Stimulated activated CD4-positive, alpha-beta T cell treated with anti-CD3 and anti-CD28 coated beads, Interleukin-1b, Interleukin-23, amount 100 ng/mL, for 24 hours (primary cell): Measurements from ENCODE around the gene SEPTIN11.

ENCODE experiments used
- DNase-seq, 4 experiments: peaks; one replicate each; pipeline ENCODE4 v3.0.0-alpha.2; 2020; ENCODE audit warnings: low read depth in 4 of 4, low spot score in 1 of 4

SEPTIN11 gene

DNA sequence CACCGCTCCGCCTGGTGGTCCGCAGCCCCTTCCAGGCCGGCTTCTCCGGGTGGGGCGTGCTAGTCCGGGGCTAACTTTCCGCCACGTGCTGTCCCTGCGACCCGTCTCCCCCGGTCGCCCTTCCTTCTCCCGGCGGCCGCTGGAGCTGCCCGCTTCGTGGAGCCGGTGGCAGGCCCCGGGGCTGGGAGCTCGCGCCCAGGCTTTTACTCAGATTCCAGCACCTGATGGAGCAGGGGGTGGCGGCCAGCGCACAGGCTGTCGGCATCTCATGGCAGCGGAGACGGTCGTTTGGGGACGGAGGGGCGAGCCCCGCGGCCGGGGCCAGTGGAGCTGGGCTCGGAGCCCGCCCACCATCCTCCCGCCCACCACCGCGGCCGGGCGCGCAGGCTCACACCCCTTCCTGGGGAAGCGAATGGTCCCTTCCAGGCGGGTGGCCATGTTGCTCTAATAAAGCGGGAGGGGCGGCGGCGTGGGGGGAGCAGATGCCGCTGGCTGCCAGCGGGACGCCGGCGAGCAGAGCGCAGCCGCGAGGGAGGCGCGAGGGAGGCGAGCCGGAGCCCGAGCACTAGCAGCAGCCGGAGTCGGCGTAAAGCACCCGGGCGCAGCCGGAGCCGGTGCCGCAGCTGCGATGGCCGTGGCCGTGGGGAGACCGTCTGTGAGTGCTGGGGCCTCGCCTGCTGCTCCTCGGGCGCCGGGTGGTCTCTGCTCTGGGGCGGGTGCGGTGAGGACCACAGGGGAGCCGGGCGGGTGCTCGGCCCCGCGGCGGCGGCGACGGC, at the start of gene SEPTIN11:
SEPTIN11 (plus strand) TSS at position 477 of the 776 bp plus-strand sequence; CDS start at position 629, 152 bp downstream.
- peak; percentile 55 to 67 (median 59) for DNase-seq

- DNase-seq, result no peak
Measured at GRCh38 chr4:76902233-76902890, 47.2 kb upstream of the SEPTIN11 start.

- DNase-seq, result no peak
Measured at GRCh38 chr4:76904646-76905190, 44.8 kb upstream of the SEPTIN11 start.

DNA sequence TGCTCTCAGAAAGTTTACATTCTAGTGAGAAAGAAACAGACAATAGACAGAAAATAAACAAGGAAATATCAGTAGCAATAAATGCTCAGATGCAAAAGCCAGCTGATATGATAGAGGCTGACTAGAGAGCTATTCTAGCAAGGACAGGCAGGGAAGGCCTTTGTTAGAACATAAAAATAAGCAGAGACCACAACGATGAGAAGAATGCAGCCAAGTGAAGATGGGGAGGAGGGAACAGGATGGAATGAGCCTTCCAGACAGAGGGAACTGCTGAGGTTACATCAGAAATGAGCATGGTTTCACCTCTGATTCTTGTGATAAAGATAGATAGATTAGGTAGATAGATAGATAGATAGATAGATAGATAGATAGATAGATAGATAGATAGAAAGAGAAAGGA, 44.0 kb upstream of the SEPTIN11 start:
- no peak for DNase-seq

DNA sequence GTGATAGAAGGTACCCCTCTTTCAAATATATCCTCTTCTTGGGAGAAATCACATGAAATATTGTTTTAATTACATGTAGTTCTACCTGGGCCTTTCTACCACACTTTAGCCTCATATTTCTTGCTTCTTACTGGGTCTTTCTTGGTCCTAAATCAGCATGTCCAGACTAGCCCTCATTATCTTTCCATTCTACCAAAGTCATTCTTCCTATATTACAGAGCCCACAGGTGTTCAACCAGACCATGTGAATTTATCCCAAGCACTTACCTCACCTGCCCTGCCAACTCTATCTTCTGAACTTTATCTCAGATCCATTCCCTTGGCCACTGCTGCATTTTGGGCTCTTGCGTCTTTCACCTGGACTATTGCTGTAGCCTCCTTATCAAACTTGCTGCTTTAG, 39.8 kb upstream of the SEPTIN11 start:
- no peak for DNase-seq

GRCh38 chr4:76920715-76921114, 28.8 kb upstream of the SEPTIN11 start:
- DNase-seq, result no peak

DNA sequence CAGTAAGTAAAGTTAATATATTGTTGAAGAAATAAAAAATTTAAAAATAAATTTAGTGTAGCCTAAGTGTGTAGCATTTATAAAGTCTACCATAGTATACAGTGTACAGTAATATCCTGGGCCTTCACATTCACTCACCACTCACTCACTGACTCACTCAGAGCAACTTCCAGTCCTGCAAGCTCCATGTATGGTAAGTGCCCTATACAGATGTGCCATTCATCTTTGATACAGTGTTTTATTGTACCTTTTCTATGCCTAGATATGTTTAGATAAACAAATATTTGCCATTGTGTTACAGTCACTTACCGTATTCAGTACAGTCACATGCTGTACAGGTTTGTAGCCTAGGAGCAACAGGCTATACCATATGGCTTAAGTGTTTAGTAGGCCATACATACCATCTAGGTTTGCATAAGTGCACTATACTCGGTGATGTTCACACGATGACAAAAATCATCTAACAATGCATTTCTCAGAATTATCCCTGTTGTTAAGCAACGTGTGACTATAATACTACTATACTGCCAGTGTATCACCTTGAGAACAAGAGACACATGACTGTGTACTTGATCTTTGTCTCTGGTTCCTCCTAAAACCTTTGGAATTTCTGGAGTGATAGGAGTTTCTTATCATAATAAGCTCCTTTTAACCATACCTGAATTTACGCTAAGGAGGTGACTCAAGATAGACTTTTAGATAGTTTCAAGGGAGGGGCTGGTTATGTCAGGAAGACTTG, 25.8 kb upstream of the SEPTIN11 start:
- DNase-seq, result no peak

DNA sequence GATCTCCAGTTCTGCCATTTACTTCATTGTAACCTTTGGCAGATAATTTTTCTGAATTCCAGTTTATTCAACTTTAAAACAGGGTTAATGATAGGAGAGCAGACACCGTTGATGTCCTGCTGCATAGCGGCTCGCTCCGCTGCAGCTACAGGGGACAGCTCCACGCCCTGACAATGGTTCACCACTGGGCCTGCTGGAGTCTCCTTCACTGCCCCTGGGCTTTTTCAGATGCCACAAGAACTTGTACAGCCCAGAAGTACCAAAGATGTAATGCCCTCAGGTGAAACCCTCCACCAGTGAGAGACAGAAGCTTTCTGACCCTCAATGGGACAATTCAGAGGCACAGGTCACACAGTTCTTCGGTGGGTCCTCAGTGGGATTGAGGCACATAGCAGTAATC, 22.7 kb upstream of the SEPTIN11 start:
- DNase-seq, result no peak

DNA sequence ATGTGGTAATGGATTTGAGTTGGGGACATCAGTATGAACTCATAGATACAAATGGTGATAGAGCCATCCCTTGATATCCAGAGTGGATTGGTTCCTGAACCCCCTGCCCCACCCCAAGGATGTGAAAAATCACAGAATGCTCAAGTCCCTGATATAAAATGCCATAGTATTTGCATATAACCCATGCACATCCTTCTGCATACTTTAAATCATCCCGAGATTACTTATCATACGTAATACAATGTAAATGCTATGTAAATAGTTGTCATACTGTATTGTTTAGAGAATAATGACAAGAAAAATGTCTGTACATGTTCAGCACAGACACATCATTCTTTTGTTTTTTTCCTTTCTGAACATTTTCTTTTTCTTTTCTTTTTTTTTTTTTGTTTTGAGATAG, 18.9 kb upstream of the SEPTIN11 start:
- no peak for DNase-seq

DNA sequence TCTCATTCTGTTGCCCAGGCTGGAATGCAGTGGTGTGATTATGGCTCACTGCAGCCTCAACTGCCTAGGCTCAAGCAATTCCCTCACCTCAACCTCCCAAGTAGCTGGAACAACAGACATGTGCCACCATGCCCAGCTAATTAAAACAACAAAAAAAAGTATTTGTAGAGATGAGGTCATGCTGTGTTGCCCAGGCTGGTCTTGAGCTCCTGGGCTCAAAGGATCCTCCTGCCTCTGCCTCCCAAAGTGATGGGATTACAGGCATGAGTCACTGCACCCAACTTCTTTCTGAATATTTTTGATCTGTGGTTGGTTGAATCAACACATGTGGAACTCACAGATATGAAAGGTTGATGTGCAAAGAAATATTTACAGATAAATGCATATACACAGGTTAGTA, 18.5 kb upstream of the SEPTIN11 start:
- no peak for DNase-seq

DNA sequence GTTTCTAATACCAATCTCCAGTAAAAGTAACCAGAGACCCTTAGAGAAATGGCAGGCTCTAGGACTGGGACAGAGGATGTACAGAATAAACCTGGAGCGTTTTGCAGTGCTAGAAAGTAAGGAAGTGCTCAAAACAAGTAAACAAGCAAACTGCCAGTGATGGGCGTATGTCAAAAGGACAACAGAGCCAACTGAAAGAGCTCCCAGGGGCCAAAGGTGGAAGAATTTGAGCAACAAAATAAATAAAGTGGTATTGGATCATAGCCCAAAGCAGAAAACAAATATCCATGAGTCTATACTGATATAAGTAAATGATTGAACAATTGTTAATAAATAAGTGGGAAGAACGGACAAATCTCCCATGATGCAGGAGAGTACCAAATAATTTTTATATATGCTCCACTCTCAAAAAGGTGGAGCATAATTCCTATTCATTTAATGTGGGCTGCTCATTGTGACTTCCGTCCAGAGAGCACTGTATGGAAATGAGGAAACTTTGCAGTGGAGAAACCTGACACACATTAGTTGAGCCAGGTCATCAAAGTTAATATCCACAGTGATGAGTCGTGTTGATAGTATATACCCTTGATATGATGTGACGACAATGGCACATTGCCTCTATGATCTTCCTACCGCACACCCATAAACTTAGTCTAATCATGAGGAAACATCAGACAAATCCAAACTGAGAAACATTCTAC, 17.8 kb upstream of the SEPTIN11 start:
- DNase-seq, result no peak

DNA sequence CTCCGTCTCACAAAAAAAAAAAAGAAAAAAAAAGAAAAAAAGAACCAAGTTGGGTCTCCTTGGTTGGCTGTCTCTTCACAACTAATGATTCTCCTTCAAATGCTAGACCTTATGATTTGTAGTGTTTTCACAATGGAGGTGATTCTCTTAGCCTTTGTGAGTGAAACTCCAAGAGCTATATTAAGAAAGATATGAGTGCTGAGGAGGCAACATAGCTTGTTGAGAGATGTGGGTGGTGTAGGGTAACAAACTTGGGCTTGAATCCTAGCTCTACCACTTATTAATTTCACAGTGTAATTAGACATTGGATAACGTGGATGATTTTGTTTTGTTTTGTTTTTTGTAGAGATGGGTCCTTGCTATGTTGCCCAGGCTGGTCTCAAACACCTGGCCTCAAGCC, 10.4 kb upstream of the SEPTIN11 start:
- no peak for DNase-seq

DNA sequence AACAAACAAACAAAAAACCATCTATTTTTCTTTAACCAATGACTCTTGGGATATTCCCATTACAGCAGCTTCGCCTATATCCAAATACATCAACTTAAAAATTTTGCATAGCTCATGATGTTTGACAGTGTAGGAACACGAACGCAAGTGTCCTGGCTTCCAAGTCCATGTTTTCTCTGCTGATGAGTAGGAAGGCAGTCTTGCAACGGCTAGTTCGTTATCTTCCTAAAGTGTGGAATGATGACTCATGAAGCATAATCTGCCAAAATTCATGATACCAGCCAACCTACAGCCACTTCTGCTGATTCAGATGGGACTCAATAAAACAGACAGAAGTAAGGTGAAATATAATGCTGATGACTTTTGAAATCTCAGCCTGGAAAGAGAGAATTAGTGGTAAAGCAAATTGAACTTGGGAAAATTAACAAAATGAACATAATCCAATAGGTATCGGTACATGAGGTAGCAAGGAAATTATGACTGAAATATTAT, 6.4 kb upstream of the SEPTIN11 start:
- DNase-seq, result no peak

- DNase-seq, result no peak
Measured at GRCh38 chr4:76943790-76944189, 5.8 kb upstream of the SEPTIN11 start.

GRCh38 chr4:76947369-76947768, 2.2 kb upstream of the SEPTIN11 start:
- no peak for DNase-seq

- peak in 3 of 4 experiments; percentile 25 to 33 (median 31) for DNase-seq
Measured at GRCh38 chr4:76948443-76949275, 893 bp upstream of the SEPTIN11 start.

DNA sequence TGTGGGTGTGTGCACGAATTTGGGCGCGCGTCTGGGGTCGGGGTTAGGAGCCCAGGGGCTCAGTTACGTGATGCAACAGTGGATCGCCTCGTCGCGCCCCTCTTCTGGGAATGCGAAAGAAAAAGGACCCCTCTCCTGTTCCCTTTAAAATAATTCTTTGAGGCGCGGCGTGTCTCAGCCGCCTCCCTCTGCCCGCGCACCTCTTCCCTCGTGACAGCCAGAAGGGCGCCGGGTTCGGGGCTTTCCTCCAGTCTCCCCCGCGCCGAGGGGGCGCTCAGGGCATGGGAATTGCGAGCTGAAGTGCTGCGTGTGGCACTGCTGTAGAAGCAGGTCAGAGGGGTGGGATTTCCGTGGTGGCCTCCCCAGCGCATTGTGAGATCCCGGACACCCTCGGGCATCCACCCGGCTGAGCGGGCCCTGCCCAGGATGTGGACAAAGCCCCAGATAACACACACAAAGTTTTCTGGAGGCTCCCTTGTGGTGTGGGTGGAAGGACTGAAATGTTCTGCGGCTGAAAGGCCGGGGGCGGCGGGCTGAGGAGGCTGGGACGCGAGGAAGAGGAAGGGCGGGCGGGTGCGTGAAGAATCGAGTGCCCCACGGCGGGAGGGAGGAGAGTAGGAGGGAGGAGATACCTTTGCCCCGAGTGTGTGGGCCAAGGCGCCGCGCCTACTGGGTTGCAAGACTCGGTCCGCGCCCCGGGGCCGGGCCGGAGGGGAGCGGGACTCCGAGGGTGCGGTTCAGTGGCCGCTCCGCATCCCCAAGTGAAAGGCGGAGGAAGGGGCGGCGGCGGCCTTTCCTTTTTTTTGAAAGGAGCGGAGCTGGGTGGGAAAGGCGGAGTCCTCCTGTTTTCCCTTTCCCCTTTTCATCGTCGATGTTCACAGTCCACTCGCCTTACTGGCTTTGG, 752 bp downstream of the SEPTIN11 start:
- DNase-seq, result peak in 3 of 4 experiments; percentile 17 to 32 (median 24)

DNA sequence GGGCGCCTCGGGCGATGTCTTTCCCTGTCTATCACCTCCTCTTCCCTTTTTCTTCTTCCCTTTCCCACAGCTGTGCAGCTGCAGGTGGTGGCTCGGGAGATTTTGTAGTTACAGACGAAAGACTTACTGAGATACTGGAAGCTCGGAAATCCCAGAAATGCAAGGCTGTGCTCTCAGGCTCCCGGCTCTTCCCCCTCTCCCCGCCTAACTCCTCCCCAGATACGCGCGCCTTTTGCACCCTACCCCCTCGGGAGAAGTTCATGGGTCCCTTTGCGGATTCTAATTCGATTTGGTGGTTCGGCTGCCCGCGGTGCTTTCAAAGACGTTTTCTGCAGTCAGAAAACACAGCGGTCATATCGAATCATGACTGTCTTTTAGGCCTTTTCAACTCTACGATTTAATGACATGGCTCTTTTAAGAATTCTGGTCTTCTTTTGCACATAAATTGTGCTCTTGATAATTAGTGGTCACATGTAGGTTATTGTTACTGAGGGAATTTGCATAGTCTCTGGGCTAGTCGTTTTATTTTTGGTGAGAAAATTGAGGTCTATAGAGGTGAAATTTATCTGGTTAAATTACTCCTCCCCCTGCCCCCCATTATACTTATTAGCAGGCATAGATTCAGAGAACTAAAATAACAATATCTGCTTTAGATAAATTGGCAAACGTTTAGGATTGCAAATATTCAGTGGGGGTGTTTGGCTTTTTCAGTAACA, 1.6 kb downstream of the SEPTIN11 start:
- DNase-seq, result no peak
